DMS53 treated with DMSO at 0.1 percent for 48 hours (cell line): ENCODE data around the gene CPPED1.
"Not testable (repeated sequence)": the region's sequence is repeated elsewhere in the genome, so short reads cannot be mapped to it uniquely, and the experiment has no call there.

ENCODE experiments used
- DNase-seq: peaks from one replicate; lab custom pipeline; 2025; ENCODE audit not compliant: unreplicated experiment; lab: John Stamatoyannopoulos, UW

The CPPED1 gene, protein sequence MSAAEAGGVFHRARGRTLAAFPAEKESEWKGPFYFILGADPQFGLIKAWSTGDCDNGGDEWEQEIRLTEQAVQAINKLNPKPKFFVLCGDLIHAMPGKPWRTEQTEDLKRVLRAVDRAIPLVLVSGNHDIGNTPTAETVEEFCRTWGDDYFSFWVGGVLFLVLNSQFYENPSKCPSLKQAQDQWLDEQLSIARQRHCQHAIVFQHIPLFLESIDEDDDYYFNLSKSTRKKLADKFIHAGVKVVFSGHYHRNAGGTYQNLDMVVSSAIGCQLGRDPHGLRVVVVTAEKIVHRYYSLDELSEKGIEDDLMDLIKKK

GRCh38 chr16:12803203-12804093 is at the start of gene CPPED1:
Gene CPPED1, minus strand, starts transcription at chr16:12803887. Its CDS starts 111 bp downstream, at chr16:12803776.
- no peak for DNase-seq

- no peak for DNase-seq
These were observed 46.5 kb upstream of the CPPED1 start for GRCh38 chr16:12850186-12850585.

GRCh38 chr16:12846592-12846991 is 42.9 kb upstream of the CPPED1 start:
- no peak for DNase-seq

- no peak for DNase-seq
These were observed 41.6 kb upstream of the CPPED1 start for GRCh38 chr16:12845282-12845681.

DNA sequence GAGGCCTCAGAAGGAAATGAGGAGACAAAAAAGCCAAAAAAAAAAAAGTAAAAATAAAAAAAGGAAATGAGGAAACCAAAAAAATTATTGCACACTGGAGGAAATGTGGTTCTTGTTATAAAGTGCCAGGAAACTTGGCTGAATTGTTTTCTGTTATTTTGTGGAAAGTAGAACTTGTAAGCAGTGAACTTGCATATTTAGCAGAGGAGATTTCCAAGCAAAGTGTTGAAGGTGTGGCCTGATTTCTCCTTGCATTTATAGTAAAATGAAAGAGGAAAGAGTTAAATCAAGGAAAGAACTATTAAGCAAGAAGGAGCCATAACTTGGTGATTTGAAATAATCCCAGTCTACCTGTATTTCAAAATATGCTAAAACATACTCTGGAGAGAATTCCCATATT is 34.1 kb upstream of the CPPED1 start:
- no peak for DNase-seq

DNA sequence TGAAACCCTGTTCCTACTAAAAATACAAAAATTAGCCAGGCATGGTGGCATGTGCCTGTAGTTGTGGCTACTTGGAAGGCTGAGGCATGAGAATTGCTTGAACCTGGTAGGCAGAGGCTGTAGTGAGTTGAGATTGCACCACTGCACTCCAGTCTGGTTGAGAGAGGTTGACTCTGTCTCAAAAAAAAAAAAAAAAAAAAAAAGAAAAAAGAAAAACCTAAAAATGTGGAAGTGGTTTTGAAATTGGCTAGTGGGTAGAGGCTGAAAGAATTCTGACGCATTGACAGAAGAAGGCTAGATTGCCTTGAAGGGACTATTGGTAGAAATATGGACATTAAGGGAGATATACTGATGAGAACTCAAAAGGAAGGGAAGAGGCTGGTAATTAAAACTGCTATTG is 33.6 kb upstream of the CPPED1 start:
- DNase-seq = no peak

DNA sequence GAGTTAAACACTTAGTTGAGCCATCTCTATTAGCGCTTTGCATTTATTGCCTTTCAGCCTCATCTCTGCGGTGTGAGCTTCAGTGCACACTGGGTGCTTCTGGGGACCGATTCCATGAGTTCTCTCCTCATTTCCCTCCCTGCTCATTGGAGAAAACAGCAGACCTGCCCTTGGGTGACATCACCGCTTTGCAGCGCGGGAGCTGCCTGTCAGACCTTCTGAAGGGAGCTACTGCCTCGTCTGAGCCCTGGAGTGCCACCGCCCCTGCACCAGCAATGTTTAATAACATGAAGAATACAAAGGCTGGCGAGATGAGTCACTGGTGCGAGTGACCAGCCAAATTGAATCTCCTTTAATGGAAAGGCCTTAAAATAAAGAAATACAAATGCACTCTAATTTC is 30.2 kb upstream of the CPPED1 start:
- DNase-seq = no peak

DNA sequence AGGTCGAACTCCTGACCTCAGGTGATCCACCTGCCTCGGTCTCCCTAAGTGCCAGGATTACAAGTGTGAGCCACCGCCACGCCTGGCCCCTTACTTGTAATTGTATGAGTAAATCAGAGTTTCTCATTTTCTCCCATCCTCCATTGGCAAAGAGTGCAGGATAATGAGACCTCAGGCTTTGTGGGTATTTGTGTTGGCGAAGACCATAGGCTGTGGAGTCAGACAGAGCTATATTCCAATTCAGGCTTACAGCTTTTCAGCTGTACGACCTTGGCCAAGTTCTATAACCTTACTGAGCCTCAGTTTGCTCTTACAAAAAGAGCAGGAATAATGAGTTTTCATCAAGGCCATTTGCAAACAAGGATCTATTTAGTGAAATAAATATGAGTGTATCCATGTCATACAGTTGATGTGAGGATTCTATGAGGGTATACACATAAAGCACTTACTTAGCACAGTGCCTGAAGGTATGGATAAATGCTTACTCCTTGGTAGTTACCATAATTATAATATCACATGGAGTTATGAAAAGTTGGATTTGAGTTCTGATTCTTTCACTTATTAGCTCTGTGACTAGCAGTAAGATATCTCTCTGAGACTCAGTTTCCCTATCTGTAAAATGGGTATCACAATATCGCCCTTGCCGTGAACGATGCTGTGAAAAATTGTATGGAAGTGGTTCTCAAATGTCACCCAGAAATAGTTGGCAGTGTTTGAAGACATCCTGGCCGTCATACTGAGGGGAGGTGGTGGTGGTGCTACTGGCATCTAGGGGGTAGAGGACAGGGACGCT is 25.6 kb upstream of the CPPED1 start:
- DNase-seq = no peak

- no peak for DNase-seq
These were observed 24.5 kb upstream of the CPPED1 start for GRCh38 chr16:12828206-12828605.

GRCh38 chr16:12826559-12826958 is 22.9 kb upstream of the CPPED1 start:
- DNase-seq = no peak

- peak; percentile 3 for DNase-seq
These were observed 15.7 kb upstream of the CPPED1 start for GRCh38 chr16:12819126-12820117.

- DNase-seq = no peak
These were observed 14.6 kb upstream of the CPPED1 start for GRCh38 chr16:12818326-12818725.

DNA sequence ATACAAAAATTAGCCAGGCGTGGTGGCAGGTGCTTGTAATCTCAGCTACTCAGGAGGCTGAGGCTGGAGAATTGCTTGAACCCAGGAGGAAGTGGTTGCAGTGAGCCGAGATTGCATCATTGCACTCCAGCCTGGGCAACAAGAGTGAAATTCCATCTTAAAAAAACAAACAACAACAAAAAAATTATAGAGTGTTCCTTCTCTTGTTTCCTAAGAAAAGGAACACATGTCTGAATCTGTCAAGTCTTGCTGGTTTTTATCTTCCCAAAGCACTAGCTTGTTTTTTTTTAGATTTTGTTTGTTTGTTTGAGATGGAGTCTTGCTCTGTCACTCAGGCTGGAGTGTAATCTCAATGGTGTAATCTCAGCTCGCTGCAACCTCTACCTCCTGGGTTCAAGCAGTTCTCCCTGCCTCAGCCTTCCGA is 13.1 kb upstream of the CPPED1 start:
- not testable (repeated sequence) for DNase-seq

DNA sequence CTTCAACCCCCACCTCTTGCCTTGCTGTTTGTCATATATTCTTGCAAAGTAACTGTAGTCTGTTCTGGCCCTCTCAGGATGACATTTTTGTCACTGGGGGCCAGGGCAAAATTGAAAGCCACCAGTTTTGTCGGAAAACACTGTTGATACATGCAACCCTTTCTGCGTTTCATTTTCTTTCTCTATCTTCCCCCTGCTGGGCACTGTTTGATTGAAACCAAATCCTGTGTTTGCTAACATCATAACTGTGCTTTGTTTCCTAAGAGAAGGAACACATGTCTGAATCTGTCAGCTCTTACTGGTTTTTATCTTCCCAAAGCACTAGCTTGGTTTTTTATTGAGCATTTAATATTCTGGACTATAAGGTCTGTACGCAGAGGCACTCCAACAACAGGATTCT is 11.7 kb upstream of the CPPED1 start:
- no peak for DNase-seq

GRCh38 chr16:12813734-12814133 is 10.0 kb upstream of the CPPED1 start:
- not testable (repeated sequence) for DNase-seq

DNA sequence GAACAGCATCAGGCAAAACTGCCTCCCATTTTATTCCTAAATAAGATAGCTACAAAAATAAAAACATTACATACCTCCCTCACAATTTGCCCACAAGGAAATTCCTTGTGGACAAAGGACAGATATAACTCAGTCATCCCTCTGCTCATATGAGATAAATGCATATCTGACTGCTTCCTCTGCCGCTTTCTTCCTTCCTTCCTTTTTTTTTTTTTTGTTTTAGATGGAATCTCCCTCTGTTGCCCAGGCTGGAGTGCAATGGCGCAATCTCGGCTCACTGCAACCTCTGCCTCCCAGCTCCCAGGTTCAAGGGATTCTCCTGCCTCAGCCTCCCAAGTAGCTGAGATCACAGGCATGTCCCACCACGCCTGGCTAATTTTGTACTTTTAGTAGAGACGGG is 9.6 kb upstream of the CPPED1 start:
- DNase-seq = not testable (repeated sequence)

DNA sequence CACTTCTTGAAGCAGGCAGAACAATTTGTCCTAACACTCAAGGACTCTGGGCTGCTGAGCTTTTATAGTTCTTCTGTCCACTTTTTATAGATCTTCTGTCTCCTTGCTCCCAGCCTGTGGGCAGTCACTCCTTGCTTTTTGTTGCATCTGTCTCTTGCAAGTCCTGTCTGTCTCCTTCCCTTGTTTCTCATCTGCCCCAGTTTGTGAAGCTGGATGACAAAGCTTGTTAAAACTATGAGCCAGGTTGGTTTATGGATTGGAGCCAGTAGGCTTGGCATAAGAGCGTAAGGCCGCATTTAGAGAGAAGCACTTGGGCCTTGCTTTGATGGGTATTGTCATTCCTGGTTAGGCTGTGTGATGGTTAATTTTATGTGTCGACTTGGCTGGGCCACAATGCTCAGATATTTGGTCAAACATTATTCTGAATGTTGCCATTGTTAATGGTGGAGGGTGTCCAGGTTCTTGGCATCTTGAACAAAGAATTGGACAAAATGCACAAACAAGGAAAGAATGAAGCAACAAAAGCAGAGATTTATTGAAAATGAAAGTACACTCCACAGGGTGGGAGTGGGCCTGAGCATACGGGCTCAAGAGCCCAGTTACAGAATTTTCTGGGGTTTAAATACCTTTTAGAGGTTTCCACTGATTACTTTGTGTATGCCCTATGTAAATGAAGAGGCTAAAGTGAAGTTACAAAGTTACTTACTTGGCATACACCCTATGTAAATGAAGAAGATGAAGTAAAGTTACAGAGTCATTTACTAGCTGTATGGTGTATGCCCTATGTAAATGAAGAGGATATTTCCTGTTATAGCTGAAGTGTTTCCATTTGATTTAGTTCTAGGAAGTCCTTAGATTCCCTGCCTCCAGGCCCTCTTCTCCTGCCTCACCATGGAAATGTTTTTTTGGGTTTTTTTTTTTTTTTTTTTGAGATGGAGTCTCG is 8.0 kb upstream of the CPPED1 start:
- no peak for DNase-seq

DNA sequence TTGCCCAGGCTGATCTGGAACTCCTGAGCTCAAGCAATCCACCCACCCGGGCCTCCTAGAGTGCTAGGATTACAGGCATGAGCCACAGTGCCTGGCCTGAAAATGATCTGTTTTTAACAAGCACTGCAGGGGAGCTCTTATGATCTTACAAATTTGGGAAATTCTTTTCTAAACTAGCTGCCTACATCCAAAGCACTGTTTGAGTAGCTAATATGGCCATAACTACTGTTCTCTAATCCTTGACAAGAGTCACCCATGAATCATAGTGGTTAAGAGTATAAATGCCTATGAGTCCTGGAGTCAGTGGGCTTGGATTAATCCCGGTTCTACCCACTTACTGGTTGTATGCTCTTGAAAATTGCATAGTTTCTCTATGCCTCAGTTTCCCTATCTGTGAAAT is 1.4 kb upstream of the CPPED1 start:
- DNase-seq = no peak

DNA sequence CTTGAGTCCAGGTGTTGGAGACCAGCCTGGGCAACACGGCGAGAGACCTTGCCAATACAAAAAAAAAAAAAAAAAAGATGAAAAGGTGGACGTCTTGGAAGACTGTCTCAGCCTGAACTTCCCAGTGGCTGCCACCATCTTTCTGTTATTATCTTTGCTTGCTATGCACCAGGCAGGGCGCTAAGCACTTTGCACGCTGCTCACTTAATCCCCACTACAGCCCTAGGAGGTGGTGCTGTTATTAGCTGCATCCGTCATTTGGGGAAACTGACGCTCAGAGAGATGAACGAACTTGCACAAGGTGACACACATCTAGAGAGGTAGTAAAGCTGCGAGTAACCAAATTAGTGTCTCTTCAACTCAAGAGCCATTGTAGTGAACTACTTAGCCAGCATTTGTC is 708 bp upstream of the CPPED1 start:
- DNase-seq = no peak
